ENCODE measurements around the gene ZNRD2. TPM values are rescaled to one million over a fixed set of nuclear protein-coding genes. Genes with fewer than 3 reads are reported as not detected.

The ZNRD2 gene
- total RNA-seq, 1 donor from 2014 or later: 37.4 TPM

DNA sequence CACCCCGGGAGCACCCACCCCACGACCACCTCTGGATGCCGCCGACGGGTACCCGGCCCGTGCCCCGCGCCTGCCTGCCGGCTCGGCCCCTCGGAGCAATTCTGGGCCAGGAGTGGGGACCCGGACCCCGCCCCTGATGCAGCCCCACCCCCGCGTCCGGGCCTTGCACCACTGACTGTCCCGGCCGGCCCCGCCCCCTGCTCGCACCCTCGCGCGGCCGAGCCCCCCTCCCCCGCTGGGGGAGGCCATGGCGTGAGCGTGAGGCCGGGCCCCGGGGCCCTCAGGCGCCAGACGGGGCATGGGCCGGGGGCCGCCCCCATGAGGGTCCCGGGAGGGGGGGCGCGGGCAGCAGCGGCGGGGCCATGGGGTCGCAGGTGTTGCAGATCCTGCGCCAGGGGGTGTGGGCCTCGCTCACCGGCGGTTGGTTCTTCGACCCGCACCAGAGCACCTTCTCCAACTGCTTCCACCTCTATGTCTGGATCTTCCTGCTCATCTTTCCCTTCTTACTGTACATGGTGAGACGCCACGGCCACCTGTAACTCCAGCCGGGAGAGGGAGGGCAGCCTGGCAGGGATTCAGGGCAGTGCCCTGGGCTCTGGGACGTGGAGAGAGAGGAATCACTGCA is 45.8 kb downstream of the ZNRD2 start:
- Mint-ChIP-seq H3K27me3 (ENCODE audit: unreplicated experiment) (peaks cover 30% of the 10 kb centered on the region), H3K4me3 (ENCODE audit: unreplicated experiment) (peak overlapping the region; percentile 98), H3K27ac (ENCODE audit: unreplicated experiment) (peak overlapping the region; percentile 87), H3K9me3 (ENCODE audit: unreplicated experiment) (no peaks in the 10 kb centered on the region), H3K4me1 (ENCODE audit: unreplicated experiment) (peaks cover 19% of the 10 kb centered on the region), H3K36me3 (ENCODE audit: low read depth, unreplicated experiment) (peaks cover 29% of the 10 kb centered on the region)
- TF ChIP-seq, protein P1, sequence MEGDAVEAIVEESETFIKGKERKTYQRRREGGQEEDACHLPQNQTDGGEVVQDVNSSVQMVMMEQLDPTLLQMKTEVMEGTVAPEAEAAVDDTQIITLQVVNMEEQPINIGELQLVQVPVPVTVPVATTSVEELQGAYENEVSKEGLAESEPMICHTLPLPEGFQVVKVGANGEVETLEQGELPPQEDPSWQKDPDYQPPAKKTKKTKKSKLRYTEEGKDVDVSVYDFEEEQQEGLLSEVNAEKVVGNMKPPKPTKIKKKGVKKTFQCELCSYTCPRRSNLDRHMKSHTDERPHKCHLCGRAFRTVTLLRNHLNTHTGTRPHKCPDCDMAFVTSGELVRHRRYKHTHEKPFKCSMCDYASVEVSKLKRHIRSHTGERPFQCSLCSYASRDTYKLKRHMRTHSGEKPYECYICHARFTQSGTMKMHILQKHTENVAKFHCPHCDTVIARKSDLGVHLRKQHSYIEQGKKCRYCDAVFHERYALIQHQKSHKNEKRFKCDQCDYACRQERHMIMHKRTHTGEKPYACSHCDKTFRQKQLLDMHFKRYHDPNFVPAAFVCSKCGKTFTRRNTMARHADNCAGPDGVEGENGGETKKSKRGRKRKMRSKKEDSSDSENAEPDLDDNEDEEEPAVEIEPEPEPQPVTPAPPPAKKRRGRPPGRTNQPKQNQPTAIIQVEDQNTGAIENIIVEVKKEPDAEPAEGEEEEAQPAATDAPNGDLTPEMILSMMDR (IDR thresholded peaks at IDR 0.05; ENCODE audit: unreplicated experiment): no peak
- DNase-seq (ENCODE audit: low spot score): peak; percentile 60

GRCh38 chr11:65616575-65617001 is 46.3 kb downstream of the ZNRD2 start:
- peak overlapping the region; percentile 98 for H3K4me3 Mint-ChIP-seq (ENCODE audit: unreplicated experiment)

GRCh38 chr11:65617136-65617850 is 47.0 kb downstream of the ZNRD2 start:
- Mint-ChIP-seq H3K27me3 (ENCODE audit: unreplicated experiment) (peaks cover 26% of the 10 kb centered on the region), H3K4me3 (ENCODE audit: unreplicated experiment) (peak overlapping the region; percentile 98), H3K27ac (ENCODE audit: unreplicated experiment) (peak overlapping the region; percentile 87)

More at GRCh38 chr11:65616575-65617001, 46.3 kb downstream of the ZNRD2 start:
- no peaks in the 10 kb centered on the region for H3K9me3 Mint-ChIP-seq (ENCODE audit: unreplicated experiment)
- H3K4me1 Mint-ChIP-seq (ENCODE audit: unreplicated experiment): peaks cover 15% of the 10 kb centered on the region
- DNase-seq (ENCODE audit: low spot score): no peak
- H3K27me3 Mint-ChIP-seq (ENCODE audit: unreplicated experiment): peaks cover 30% of the 10 kb centered on the region
- TF ChIP-seq, protein P1 (IDR thresholded peaks at IDR 0.05; ENCODE audit: unreplicated experiment): no peak
- peaks cover 32% of the 10 kb centered on the region for H3K36me3 Mint-ChIP-seq (ENCODE audit: low read depth, unreplicated experiment)
- H3K27ac Mint-ChIP-seq (ENCODE audit: unreplicated experiment): peak overlapping the region; percentile 87

DNA sequence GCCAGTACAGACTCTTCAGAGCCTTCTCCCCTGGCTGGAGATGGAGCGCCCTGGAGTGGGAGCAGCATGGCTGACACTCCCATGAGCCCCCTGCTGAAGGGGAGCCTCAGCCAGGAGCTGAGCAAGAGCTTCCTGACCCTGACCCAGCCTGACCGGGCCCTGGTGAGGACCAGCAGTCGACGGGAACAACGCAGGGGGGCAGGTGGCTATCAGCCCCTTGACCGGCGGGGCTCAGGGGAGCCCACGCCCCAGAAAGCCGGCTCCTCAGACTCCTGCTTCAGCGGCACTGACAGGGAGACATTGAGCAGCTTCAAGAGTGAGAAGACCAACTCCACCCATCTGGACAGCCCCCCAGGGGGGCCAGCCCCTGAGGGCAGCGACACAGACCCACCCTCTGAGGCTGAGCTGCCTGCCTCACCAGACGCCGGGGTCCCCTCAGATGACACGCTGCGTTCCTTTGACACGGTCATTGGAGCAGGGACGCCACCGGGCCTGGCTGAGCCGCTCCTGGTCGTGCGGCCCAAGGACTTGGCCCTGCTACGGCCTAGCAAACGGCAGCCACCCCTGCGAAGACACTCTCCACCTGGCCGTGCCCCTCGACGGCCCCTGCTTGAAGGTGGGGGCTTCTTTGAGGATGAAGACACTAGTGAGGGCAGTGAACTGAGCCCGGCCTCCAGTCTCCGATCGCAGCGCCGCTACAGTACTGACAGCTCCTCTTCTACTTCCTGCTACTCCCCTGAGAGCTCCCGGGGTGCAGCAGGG is 47.9 kb downstream of the ZNRD2 start:
- no peaks in the 10 kb centered on the region for H3K9me3 Mint-ChIP-seq (ENCODE audit: unreplicated experiment)
- H3K4me3 Mint-ChIP-seq (ENCODE audit: unreplicated experiment): peak overlapping the region; percentile 31
- H3K36me3 Mint-ChIP-seq (ENCODE audit: low read depth, unreplicated experiment): peaks cover 29% of the 10 kb centered on the region
- H3K27me3 Mint-ChIP-seq (ENCODE audit: unreplicated experiment): peaks cover 29% of the 10 kb centered on the region
- no peak overlapping the region for H3K27ac Mint-ChIP-seq (ENCODE audit: unreplicated experiment)
- H3K4me1 Mint-ChIP-seq (ENCODE audit: unreplicated experiment): peaks cover 8% of the 10 kb centered on the region
- TF ChIP-seq, protein P1 (IDR thresholded peaks at IDR 0.05; ENCODE audit: unreplicated experiment): no peak
- no peak for DNase-seq (ENCODE audit: low spot score)

More at GRCh38 chr11:65617136-65617850, 47.0 kb downstream of the ZNRD2 start:
- no peak for DNase-seq (ENCODE audit: low spot score)
- Mint-ChIP-seq H3K9me3 (ENCODE audit: unreplicated experiment) (no peaks in the 10 kb centered on the region), H3K36me3 (ENCODE audit: low read depth, unreplicated experiment) (peaks cover 29% of the 10 kb centered on the region), H3K4me1 (ENCODE audit: unreplicated experiment) (peaks cover 11% of the 10 kb centered on the region)
- TF ChIP-seq, protein P1 (IDR thresholded peaks at IDR 0.05; ENCODE audit: unreplicated experiment): no peak

Measured in endothelial cell (in vitro differentiated cells).